ENCODE results near the gene EEIG1. TPM values are rescaled to one million over a fixed set of nuclear protein-coding genes. Genes with fewer than 3 reads are reported as not detected.
A peak's percentile ranks its signal among the peaks of the same experiment; 100 is the strongest.

Gene EEIG1
- total RNA-seq, 2 experiments from 2014 or later = 77.2 to 83.8 TPM

GRCh38 chr9:127973169-127974000, 7.4 kb downstream of the EEIG1 start:
- peaks cover 87% of the 10 kb centered on the region for H3K4me1 Mint-ChIP-seq
- DNase-seq = no peak
- peak overlapping the region; percentile 95 for H3K27ac Mint-ChIP-seq
- H3K27me3 Mint-ChIP-seq = no peaks in the 10 kb centered on the region
- H3K36me3 Mint-ChIP-seq = peaks cover 31% of the 10 kb centered on the region
- no peaks in the 10 kb centered on the region for H3K9me3 Mint-ChIP-seq
- H3K4me3 Mint-ChIP-seq = peak overlapping the region; percentile 96

DNA sequence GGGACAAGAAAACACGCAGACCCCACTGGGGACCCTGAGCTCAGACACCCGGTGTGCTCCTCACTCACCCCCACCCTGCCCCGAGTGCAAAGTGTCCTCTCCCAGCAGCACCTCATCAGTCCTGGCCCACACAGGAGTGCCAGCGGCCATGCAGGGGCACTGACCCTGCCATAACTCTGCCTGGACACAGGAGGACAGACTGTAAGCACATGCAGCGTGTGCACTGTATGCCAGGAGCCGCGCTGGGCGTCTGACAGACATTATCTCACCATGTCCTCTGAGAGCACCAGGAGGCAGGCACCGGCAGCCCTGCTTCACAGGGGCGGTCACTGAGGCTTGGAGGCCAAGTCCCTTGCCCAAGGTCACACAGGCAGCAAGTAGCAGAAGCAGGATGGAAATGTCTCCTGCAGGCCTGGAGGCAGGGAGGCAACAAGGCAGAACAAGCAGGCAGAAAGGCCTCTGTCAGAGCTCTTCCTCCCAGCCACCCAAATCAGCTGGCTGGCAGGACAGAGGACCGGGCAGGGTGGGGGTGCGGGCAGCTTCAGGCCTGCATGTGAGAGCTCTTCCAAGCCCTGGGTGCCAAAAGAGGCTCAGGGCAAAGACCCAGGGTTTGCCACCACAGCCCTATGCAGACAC, 8.4 kb downstream of the EEIG1 start:
- Mint-ChIP-seq H3K4me3 (peak overlapping the region; percentile 96), H3K36me3 (peaks cover 29% of the 10 kb centered on the region), H3K27ac (peak overlapping the region; percentile 95), H3K27me3 (no peaks in the 10 kb centered on the region), H3K9me3 (no peaks in the 10 kb centered on the region), H3K4me1 (peaks cover 94% of the 10 kb centered on the region)
- DNase-seq = no peak

DNA sequence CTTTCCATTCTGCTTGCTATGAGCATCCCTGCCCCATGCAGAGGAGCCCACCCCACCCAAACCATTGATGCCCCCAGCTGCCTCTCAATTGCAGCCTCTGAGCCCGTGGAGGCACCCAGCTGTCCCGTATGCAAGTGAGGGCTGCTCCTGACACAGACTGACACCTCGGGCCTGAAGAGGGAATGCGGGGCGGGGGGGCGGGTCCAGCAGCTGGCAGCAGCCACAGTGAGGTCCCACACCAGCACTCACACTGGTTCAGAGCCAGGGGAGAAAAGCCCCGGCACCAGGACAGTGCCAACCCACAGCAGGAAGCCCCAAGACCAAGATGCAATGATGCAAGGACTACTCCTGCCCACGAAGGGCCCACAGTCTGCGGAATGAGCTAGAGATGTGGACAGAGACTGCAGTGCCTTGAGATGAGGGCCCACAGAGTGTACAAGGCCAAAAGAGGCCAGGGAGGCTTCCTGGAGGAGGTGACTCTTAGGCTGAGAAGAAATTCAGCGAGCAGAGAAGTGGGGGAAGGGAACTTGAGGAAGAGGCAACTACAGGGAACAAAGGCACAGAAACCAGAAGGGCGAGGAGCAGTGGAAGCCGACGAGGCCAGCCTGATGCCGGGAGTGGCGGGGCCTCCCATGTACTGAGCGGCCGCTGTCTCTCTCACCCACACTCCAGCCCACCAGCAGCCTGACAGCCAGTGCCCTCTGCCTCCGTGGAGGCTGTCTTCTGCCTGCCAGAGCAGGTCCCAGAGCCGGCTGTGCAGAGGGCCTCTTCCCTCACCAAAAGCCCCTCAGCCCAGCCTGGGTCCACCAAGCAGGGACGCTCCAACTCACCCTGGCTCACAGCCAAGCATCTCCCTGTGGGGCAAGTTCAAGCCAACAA, 9.2 kb downstream of the EEIG1 start:
- Mint-ChIP-seq H3K36me3 (peaks cover 29% of the 10 kb centered on the region), H3K27ac (peak overlapping the region; percentile 95), H3K9me3 (no peaks in the 10 kb centered on the region), H3K4me1 (peaks cover 95% of the 10 kb centered on the region), H3K4me3 (peak overlapping the region; percentile 96), H3K27me3 (no peaks in the 10 kb centered on the region)
- DNase-seq = no peak

GRCh38 chr9:127970401-127971313, 10.1 kb downstream of the EEIG1 start:
- H3K27me3 Mint-ChIP-seq = no peaks in the 10 kb centered on the region
- DNase-seq = peak; percentile 82
- peaks cover 21% of the 10 kb centered on the region for H3K36me3 Mint-ChIP-seq
- H3K9me3 Mint-ChIP-seq = no peaks in the 10 kb centered on the region
- H3K4me1 Mint-ChIP-seq = peaks cover 95% of the 10 kb centered on the region
- H3K4me3 Mint-ChIP-seq = peak overlapping the region; percentile 73
- H3K27ac Mint-ChIP-seq = peak overlapping the region; percentile 95

GRCh38 chr9:127968700-127969383, 11.9 kb downstream of the EEIG1 start:
- Mint-ChIP-seq H3K27me3 (no peaks in the 10 kb centered on the region), H3K4me3 (peak overlapping the region; percentile 73), H3K27ac (peak overlapping the region; percentile 95), H3K4me1 (peaks cover 97% of the 10 kb centered on the region), H3K36me3 (peaks cover 18% of the 10 kb centered on the region), H3K9me3 (no peaks in the 10 kb centered on the region)
- no peak for DNase-seq

- Mint-ChIP-seq H3K27me3 (no peaks in the 10 kb centered on the region), H3K36me3 (peaks cover 23% of the 10 kb centered on the region), H3K27ac (peak overlapping the region; percentile 95), H3K4me1 (peaks cover 98% of the 10 kb centered on the region), H3K9me3 (no peaks in the 10 kb centered on the region), H3K4me3 (peak overlapping the region; percentile 73)
- DNase-seq = no peak
Measured at GRCh38 chr9:127968042-127968441, 12.7 kb downstream of the EEIG1 start.

- Mint-ChIP-seq H3K27ac (peak overlapping the region; percentile 95), H3K4me1 (peaks cover 98% of the 10 kb centered on the region), H3K4me3 (peak overlapping the region; percentile 23)
Measured at GRCh38 chr9:127967151-127967809, 13.5 kb downstream of the EEIG1 start.

GRCh38 chr9:127966416-127967150, 14.2 kb downstream of the EEIG1 start:
- H3K36me3 Mint-ChIP-seq = peaks cover 31% of the 10 kb centered on the region
- DNase-seq = no peak

More at GRCh38 chr9:127967151-127967809, 13.5 kb downstream of the EEIG1 start:
- H3K27me3 Mint-ChIP-seq = no peaks in the 10 kb centered on the region
- H3K9me3 Mint-ChIP-seq = no peaks in the 10 kb centered on the region
- H3K36me3 Mint-ChIP-seq = peaks cover 28% of the 10 kb centered on the region
- no peak for DNase-seq

DNA sequence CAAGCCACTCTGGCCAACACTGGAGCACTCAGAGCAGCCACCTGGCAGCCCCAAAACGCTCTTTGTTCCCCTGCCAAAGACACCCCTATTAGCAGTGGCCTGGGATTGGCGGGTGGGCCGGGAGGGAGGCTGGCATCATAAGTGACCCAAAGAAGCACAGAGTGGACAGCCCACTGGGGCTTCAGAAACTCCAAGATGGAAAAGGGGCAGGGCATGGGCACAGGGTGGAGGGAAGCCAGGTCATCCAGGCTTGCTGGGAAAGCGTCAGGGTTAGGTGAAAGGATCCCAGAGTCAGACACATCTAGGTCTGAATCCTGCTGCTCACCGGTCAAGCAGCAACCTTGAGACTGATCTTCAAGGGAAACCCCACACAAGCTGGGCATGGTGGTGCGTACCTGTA, 14.8 kb downstream of the EEIG1 start:
- H3K27ac Mint-ChIP-seq = peak overlapping the region; percentile 95
- no peaks in the 10 kb centered on the region for H3K27me3 Mint-ChIP-seq
- H3K9me3 Mint-ChIP-seq = peaks cover 2% of the 10 kb centered on the region
- DNase-seq = no peak
- H3K4me3 Mint-ChIP-seq = peak overlapping the region; percentile 74
- peaks cover 35% of the 10 kb centered on the region for H3K36me3 Mint-ChIP-seq
- H3K4me1 Mint-ChIP-seq = peaks cover 99% of the 10 kb centered on the region

More at GRCh38 chr9:127966416-127967150, 14.2 kb downstream of the EEIG1 start:
- no peaks in the 10 kb centered on the region for H3K9me3 Mint-ChIP-seq
- H3K4me1 Mint-ChIP-seq = peaks cover 98% of the 10 kb centered on the region
- no peaks in the 10 kb centered on the region for H3K27me3 Mint-ChIP-seq
- H3K27ac Mint-ChIP-seq = peak overlapping the region; percentile 95
- H3K4me3 Mint-ChIP-seq = peak overlapping the region; percentile 74

- H3K4me3 Mint-ChIP-seq = peak overlapping the region; percentile 60
- no peaks in the 10 kb centered on the region for H3K27me3 Mint-ChIP-seq
- peaks cover 47% of the 10 kb centered on the region for H3K36me3 Mint-ChIP-seq
- no peak for DNase-seq
- peak overlapping the region; percentile 95 for H3K27ac Mint-ChIP-seq
- H3K4me1 Mint-ChIP-seq = peaks cover 99% of the 10 kb centered on the region
- peaks cover 7% of the 10 kb centered on the region for H3K9me3 Mint-ChIP-seq
Measured at GRCh38 chr9:127963359-127964064, 17.3 kb downstream of the EEIG1 start.

- H3K36me3 Mint-ChIP-seq = peaks cover 48% of the 10 kb centered on the region
- H3K27me3 Mint-ChIP-seq = no peaks in the 10 kb centered on the region
- H3K4me3 Mint-ChIP-seq = peak overlapping the region; percentile 60
- peaks cover 97% of the 10 kb centered on the region for H3K4me1 Mint-ChIP-seq
- DNase-seq = no peak
- H3K9me3 Mint-ChIP-seq = peaks cover 7% of the 10 kb centered on the region
- peak overlapping the region; percentile 95 for H3K27ac Mint-ChIP-seq
Measured at GRCh38 chr9:127963041-127963358, 17.8 kb downstream of the EEIG1 start.

DNA sequence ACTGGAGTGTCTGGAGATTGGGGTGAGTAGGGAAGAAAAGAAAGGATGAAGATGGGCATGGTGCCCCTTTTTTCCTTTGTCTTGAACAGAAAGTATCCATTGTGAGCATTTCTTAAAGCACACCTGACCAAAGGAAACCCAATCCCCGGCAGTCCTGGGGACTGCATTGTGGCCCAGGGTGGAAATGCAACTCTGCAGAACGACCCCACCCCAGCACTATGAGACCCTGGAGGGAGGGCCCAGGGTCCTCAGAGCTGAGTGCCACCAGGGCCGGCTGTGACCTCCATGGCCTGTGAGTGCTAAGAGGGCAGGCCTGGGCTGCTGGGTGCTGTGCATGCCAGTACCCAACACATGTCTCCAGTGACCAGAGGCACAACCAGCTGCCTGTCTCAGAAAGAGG, 18.5 kb downstream of the EEIG1 start:
- H3K4me1 Mint-ChIP-seq = peaks cover 94% of the 10 kb centered on the region
- H3K36me3 Mint-ChIP-seq = peaks cover 50% of the 10 kb centered on the region
- DNase-seq = no peak
- H3K4me3 Mint-ChIP-seq = no peak overlapping the region
- peaks cover 7% of the 10 kb centered on the region for H3K9me3 Mint-ChIP-seq
- H3K27me3 Mint-ChIP-seq = no peaks in the 10 kb centered on the region
- H3K27ac Mint-ChIP-seq = peak overlapping the region; percentile 95
